ENCODE measurements around the gene RNF17. TPM values are rescaled to one million over a fixed set of nuclear protein-coding genes. Genes with fewer than 3 reads are reported as not detected.

The RNF17 gene
- total and polyA plus RNA-seq, 2 of the 8 experiments (the other 6 are each of a cell fraction or from before 2014, with no cell fraction given): not detected

- H2AK5ac ChIP-seq (ENCODE audit: low read depth, low read length): peak overlapping the region; percentile 54; the same call in 1 of the 2 replicates
- WGBS, 2 experiments (ENCODE audit: extremely low coverage in 1 of 2, insufficient coverage in 1 of 2, insufficient read length in 1 of 2, insufficient replicate concordance in 2 of 2, low coverage in 1 of 2, low lambda C conversion rate in 2 of 2, missing lambda C conversion rate in 1 of 2): 85% methylated on average over 4 of the region's 4 CpGs; no CpG with 5 or more reads in 1 of the 2 experiments
- H3K9me3 ChIP-seq (ENCODE audit: insufficient read depth in 2 of 2, low read depth in 1 of 2, low read length in 1 of 2): no peaks in the 10 kb centered on the region
- FAIRE-seq (no peak), DNase-seq (ENCODE audit: low read depth in 1 of 2, low spot score in 2 of 2) (no peak)
- H3K56ac ChIP-seq (replicated peaks; ENCODE audit: insufficient read length, low read depth, low read length): no peak overlapping the region
- no peak overlapping the region for H3K14ac ChIP-seq (ENCODE audit: insufficient read length)
- H3K27me3 ChIP-seq (replicated peaks in 1 of 4; ENCODE audit: control insufficient read depth in 3 of 4, extremely low read depth in 1 of 4, insufficient read depth in 3 of 4, low read length in 3 of 4): no peaks in the 10 kb centered on the region
- H3K4me1 ChIP-seq (replicated peaks in 1 of 4; ENCODE audit: control insufficient read depth in 3 of 4, insufficient read depth in 4 of 4, low read length in 3 of 4): peaks cover 0 to 7% (median 4%) of the 10 kb centered on the region in 4 experiments; a peak in 4 of 7 replicates
- no peak overlapping the region for H4K5ac ChIP-seq (ENCODE audit: insufficient read length, low read depth, low read length)
- no peak overlapping the region for H3K4me3 ChIP-seq (ENCODE audit: extremely low read depth in 1 of 4, insufficient read depth in 2 of 4, low read depth in 3 of 4, low read length in 4 of 4)
- H2AFZ ChIP-seq (ENCODE audit: low read length): no peak overlapping the region
- POLR2A ChIA-PET (ENCODE audit: partially characterized antibody): interaction anchor here (2.4 kb wide), 1 partner anchor 9 kb away, joined by 6 read pairs; no protein-coding TSS in a partner anchor
- H4K8ac ChIP-seq (ENCODE audit: extremely low read depth, insufficient read depth, low read length): no peak overlapping the region
- no peak overlapping the region for H2BK120ac ChIP-seq (replicated peaks; ENCODE audit: low read depth, low read length)
- H2BK15ac ChIP-seq (ENCODE audit: low read length): peak overlapping the region; percentile 98
- no peak overlapping the region for H3K27ac ChIP-seq (ENCODE audit: low read depth, low read length)
- 0 out of 2 replicates have a peak overlapping the region, but pooled peaks have one; percentile 21 for H2BK5ac ChIP-seq (ENCODE audit: low read depth, low read length)
- TF ChIP-seq CEBPB (IDR thresholded peaks at IDR 0.05; ENCODE audit: low read depth, low read length) (peak; percentile 46; the same call in 1 of the 2 replicates), SIRT6 (IDR thresholded peaks at IDR 0.05; ENCODE audit: low read length) (no peak)
- no peaks in the 10 kb centered on the region; the same call in 1 of the 2 replicates for H3K23me2 ChIP-seq (ENCODE audit: low read depth, low read length)
- no peak overlapping the region for H4K91ac ChIP-seq (replicated peaks; ENCODE audit: insufficient read length, low read length)
- peak overlapping the region; percentile 35; the same call in 1 of the 2 replicates for H2BK12ac ChIP-seq (ENCODE audit: low read depth, low read length)
- H3K4ac ChIP-seq (replicated peaks; ENCODE audit: insufficient read length, low read depth, low read length): no peak overlapping the region
- no peaks in the 10 kb centered on the region for H3K79me1 ChIP-seq (ENCODE audit: low read depth, low read length)
- H3K79me2 ChIP-seq (ENCODE audit: control insufficient read depth in 1 of 2, insufficient read depth in 2 of 2, low read length in 2 of 2): no peaks in the 10 kb centered on the region
- no peak overlapping the region for H3K9ac ChIP-seq (replicated peaks in 1 of 4; ENCODE audit: extremely low read depth in 1 of 4, low read depth in 3 of 4, low read length in 3 of 4)
- H3K36me3 ChIP-seq (ENCODE audit: control insufficient read depth in 2 of 4, insufficient read depth in 4 of 4, low read length in 3 of 4): no peaks in the 10 kb centered on the region
- H3K23ac ChIP-seq (ENCODE audit: insufficient read length): no peak overlapping the region
- H2BK20ac ChIP-seq (ENCODE audit: low read length): 0 out of 2 replicates have a peak overlapping the region, but pooled peaks have one; percentile 82
- no peaks in the 10 kb centered on the region for H4K20me1 ChIP-seq (replicated peaks in 1 of 2; ENCODE audit: control insufficient read depth in 1 of 2, insufficient read depth in 2 of 2, low read length in 2 of 2)
- H3K4me2 ChIP-seq (ENCODE audit: insufficient read depth in 1 of 2, low read depth in 2 of 2, low read length in 2 of 2): no peak overlapping the region; a peak in 1 of 4 replicates
- H3K18ac ChIP-seq (ENCODE audit: extremely low read depth, low read length): no peak overlapping the region; the same call in 1 of the 2 replicates
- CTCF ChIA-PET (ENCODE audit: partially characterized antibody): interaction anchor here (0.7 to 8.8 kb wide), 9 partner anchors 9 to 268 kb away, joined by 3 to 95 read pairs (median 5); no protein-coding TSS in a partner anchor
Measured at GRCh38 chr13:24717217-24717616, 46.8 kb upstream of the RNF17 start.
